GM19035 (cell line): ENCODE data around the gene OSCP1.

Experiments used
- ATAC-seq: cut with Tn5 transposase; IDR thresholded peaks from one replicate; pipeline ENCODE4 v1.9.1; 2021; ENCODE audit not compliant: unreplicated experiment

OSCP1 gene

DNA sequence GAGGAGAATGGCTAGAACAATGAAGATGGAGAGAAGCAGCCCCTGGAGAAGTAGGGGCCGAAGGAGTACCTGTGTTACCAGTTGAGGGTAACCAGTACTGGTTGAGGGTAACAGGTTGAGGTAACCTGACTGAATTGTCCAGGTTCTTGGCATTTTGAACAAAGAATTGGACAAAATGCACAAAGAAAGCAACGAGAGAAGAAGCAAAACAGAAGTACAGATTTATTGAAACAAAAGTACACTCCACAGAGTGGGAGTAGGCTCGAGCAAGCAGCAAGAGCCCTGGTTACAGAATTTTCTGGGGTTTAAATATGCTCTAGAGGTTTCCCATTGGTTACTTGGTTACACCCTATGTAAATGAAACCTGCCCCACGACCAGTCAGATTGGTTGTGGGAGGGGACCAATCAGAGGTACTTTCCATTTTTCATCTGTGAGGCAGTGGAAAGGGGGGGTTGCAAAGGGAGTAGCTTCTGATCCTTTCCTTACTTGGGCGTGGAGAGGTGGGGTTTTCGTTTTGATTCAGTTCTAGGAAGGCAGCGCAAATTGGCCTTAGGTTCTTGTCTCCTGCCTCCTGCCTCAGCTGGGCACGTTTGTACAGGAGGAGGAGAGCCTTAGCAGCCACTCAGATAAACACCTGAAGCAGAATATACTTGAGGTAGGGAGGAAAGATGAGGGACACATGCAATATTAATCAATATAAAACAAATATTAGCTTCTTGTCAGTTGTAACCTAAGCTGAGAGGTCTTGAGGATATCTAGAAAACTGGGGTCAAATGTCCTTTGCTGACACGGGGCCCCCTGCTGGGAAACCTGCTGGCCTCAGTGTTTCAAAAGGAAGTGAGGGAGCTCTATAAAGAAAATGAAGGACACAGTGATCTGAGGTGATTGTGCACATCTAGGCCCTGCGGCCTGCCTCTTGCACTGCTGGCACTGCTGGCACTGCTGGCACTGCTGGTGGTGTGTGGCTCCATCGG, 38.3 kb downstream of the OSCP1 start:
- ATAC-seq: no peak

DNA sequence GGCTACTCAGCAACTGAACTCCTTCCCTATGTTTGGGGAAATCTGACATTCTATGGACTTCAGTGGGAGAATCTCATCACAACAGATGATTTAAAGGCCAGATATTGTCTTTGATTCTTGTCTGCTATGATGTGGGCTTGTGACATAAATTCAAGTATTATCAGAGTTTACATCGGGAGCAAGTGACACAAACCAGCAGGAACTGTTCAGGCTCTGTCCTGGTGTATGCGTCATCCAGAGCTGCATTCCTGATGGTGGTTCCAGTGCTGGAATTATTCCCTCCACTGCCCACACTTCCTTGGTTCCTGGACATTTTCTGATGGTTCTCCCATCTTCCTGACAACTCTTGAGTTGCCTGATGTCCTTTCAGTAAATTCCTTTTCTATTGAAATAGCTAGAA, 41.8 kb downstream of the OSCP1 start:
- ATAC-seq: no peak

DNA sequence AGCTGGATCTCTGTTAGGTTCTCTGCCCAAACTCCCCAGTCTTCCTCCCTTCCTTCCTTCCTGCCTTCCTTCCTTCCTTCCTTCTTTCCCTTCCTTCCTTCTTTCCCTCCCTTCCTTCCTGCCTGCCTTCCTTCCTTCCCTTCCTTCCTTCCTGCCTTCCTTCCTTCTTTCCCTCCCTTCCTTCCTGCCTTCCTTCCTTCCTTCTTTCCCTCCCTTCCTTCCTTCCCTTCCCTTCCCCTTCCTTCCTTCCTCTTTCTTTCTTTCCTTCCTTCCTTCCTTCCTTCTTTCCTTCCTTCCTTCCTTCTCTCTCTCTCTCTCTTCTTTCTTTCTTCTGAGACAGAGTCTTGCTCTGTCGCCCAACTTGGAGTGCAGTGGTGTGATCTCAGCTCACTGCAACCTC, 43.8 kb downstream of the OSCP1 start:
- ATAC-seq: no peak

DNA sequence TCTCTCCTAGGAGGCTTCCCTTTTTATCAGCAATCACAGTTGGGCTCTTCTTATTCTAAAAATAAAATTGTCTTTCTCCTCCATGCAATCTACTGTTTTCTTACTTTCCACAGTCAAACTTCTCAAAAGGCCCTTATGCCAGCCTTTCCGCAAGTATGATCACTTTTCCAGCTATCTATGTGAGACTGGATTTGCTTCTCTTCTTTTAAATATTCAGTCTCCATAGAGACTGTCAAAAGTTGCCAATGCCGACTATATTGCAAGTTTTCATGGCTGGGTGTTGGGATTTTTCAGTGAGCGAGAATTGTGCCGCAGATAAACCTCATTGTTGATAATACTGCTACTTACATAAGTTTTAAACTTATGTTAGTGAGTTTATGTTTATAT, 47.8 kb downstream of the OSCP1 start:
- ATAC-seq: no peak

DNA sequence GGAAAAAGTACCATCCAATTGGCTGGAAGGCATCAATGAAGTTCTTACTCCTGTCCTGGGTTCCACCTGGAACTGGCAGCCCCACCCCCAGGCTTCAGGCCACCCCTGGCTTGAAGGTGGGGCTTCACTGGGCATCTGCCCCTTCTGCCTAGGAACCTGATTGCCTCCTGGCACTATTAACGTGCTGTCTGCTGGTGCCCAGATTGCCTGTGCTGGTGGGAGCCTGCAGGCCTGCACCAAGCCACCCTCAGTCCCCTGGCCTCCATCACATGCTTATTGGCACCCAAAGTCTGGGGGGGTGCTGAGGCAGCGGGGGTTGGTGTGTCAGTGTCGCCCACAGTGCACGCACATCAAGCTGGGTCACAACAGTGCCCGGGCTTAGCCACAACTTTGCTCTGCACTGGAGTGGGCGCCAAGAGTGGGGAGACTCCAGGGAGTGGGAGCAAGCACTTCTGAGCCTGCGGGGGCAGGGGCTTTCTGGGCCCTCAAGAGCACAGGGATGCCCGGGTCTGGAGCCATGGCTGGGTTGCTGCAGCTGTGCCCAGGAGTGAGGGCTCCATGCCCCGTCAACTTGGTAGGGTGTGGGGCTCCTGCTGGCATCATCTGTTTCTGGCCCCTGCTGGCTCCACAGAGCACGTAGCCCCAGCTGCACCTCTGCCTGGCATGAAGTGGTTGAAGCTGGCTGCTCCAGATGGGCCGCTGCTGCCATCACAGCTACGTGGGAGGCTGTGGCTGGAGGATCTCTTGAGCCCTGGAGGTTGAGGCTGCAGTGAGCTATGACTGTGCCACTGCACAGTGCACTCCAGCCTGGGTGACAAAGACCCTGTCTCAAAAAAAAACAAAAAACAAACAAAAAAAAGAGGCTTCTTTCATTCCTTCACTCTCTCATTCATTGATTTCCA, 48.4 kb downstream of the OSCP1 start:
- no peak for ATAC-seq

DNA sequence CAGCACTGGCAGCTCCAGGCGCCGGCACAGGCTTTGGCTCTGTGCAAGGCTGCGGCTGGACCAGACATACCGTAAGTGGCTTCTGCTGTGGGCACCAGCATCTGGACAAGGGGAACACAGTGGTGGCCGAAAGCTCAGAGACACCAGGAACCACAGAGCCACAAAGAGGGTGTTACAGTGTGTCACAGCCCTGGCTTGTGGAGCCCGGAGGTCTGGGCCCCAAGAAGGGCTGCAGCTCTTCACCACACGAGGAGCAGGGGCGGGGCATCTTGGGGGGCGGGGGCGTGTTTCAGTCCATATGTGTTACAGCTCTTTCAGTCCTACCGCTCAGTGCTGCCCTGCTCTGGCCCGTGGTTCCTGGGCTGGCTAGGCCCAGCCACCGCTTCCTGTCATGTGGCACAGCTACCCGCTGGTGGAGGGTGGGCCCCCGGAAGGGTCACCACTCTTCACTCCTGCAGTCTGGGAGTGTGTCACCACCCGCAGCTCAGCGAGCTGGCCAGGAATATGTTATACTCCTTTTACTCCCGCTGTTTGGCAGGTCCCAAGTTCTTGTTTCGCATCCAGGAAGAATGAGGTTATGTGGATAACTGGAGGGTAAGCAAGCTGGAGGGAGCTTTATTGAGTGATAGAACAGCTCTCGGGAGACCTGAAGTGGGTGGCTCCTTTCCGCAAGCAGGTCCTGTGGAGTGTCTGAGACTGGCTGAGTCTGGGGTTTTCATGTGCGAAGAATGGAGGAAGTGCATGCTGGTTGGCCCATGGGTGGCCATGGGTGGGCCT, 49.2 kb downstream of the OSCP1 start:
- peak; percentile 57 for ATAC-seq

DNA sequence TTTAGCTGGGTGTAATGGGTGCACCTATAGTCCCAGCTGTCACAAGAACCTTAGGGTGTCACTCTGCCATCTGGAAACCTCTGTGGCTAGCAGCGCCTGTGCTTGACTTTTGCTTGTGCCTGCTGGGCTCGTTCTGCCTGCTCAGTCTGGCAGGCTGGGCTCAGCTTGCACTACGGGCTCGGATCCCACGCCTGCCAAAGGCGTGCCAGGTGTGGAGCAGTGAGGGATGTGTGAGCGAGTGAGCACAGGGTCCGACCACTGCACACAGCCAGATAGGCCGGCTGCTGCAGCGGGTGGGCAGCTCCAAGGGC, 49.8 kb downstream of the OSCP1 start:
- no peak for ATAC-seq

DNA sequence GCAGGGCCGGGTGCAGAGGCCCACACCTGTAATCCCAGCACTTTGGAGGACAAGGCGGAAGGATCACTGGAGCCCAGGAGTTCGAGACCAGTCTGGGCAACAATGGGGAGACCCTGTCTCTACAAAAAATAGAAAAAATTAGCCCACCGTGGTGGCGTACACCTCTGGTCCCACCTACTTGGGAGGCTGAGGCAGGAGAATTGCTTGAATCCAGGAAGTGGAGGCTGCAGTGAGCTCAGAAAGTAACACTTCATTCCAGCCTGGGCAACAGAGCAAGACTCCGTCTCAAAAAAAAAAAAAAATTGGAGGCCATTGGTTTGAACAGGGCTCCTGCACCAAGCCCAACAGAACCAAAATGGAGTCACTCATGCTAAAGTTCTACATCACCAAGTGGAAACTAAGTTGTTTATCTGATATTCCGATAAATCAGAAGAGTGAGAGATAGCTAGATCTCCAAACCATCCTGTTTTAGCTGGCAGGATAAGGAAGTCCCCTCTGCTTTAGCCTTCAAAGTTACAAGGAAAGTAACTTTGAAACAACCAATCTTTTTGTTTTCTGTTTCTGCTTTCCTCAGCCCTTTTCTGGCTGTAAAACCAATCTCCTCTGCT, 51.8 kb downstream of the OSCP1 start:
- ATAC-seq: no peak

DNA sequence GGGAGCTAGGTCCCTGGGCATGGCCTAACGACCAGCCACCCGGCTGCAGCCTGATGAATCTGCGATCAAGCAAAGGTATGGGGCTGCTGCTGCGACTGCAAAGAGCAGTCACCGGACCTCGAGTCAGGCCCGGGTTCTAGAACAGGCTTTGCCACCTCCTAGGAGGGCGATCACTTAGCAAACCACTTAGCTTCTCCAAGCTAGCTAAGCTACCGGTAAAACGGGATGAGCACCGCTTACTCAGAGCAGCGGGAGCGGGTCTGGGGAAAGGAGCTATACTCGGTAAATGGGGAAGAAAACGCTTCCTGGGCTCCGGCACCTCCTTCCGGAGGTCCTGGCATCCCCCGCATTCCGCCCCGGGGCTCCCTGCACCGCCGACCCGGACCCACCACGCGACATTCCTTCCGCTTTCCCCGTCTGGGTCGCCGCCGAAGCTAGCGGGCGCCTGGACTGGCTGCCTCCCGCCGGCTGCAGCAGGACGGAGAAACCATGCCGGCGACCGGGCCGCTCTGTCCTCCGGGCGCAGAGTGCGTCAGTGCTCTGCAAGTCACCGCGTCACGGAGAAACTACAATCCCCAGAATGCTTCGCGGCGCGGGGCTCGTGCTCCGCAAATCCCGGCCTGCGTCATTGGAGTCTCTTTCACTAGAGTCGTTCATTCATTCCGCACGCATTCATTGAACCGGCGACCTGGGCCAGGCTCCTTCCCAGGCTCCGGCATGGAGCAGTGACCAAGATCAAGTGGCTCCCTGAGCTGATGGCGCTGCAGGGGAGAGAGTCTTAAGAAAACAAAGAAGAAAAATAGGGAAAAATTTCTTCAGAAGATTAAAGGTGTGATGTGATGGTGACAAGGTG, 52.6 kb downstream of the OSCP1 start, which contains the start of gene LSM10:
LSM10 (minus strand) TSS at position 531 of the 853 bp plus-strand sequence. CDS start 3,779 bp downstream, outside the sequence.
- ATAC-seq: peak; percentile 59

DNA sequence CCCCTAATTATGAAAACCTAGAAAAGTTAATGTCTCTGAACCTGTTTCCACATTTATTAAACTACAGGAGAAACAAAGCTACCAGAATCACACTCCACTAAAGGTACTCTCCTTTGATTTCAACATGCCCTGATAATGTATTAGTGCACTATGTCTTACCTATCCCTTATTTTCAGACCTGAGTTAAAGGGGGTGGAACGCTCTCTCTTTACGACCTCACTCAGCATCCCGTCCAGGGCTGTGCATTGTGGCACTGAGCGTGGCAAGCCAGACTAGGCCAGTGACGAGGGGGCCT, 53.2 kb downstream of the OSCP1 start:
- no peak for ATAC-seq

DNA sequence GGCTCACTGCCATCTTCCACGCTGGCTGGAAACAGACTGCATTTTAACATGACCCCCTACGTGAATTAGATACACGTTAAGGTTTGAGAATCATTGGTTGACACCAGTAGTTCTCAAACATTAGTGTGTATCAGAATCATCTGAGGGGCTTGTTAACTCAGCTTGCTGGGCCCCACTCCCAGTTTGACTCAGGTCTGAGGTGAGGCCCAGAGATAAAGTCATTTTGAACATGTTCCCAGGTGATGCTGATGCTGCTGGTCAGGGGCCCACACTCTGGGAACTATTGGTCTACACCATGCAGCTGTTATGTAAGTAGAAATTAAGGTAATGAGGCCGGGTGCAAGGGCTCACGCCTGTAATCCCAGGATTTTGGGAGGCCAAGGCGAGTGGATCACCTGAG, 53.9 kb downstream of the OSCP1 start:
- ATAC-seq: no peak

DNA sequence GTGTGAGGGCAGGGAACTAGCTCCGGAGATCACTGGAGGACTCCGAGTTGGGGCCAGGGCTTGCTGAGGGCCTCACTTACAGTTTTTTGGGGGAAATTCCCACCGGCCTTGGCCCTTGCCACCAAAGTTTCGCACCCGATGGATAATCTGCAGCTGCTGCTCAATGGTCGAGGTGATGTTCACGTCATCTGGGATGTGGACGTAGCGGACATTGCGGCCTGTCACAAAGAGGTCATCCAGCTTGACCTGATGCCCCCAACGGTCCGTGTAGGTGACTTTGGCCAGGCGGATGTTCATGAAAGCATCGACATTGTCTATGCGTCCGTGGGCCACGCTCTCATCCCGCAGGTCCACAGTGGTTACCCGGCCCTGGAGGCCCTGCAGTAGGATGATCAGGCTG, 56.6 kb downstream of the OSCP1 start:
- ATAC-seq: no peak

DNA sequence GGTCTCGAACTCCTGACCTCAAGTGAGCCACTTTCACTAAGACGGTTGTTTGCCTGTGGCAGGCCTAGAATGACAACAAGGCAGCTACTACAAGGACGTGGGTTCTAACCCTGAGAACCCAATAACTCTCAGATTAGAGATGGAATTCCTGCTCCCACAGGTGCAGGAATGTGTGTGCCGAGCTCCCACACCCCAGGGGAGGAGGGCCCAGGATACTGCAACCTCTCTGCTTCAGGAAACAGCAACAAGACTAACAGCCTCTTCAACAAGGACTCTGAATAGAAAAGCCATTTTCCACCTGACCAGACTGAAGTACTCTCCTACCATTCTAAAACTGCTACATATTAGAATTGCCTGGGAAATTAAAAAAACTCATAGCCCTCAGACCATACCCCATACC, 57.4 kb downstream of the OSCP1 start:
- no peak for ATAC-seq

DNA sequence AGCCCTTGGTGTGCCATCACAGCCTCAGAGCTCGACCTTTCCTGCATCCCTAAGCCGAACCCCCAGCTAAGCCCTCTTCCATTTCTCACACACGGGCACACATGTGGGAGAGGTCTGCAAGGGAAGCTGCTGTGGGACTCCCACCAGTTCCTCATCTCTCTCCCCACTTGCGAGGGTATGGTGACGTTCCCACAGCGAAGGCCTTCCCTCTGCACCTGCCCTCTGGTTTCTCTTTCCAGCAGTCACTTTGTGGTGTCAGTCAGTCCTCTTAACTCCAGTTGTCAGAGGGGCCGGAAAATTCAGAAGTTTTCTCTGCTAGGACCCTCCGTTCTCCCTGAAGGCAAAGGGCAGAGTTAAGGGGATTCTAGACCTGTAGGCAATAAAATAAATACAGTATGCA, 59.0 kb downstream of the OSCP1 start:
- ATAC-seq: no peak

DNA sequence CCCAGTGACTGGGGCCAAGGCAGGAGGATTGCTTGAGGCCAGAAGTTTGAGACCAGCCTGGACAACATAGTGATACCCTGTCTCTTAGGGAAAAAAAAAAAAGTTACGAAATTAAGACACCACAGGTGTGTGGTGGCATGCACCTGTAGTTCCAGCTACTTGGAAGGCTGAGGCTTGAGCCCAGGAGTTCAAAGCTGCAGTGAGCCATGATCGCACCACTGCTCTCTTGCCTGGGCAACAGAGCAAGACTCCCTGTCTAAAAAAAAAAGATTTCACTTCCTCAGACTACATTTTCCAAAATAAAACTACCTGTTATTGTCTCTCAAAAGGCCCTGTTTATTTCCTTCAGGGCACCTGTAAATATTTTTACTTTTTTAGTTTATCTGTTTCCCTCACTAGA, 59.8 kb downstream of the OSCP1 start:
- no peak for ATAC-seq

DNA sequence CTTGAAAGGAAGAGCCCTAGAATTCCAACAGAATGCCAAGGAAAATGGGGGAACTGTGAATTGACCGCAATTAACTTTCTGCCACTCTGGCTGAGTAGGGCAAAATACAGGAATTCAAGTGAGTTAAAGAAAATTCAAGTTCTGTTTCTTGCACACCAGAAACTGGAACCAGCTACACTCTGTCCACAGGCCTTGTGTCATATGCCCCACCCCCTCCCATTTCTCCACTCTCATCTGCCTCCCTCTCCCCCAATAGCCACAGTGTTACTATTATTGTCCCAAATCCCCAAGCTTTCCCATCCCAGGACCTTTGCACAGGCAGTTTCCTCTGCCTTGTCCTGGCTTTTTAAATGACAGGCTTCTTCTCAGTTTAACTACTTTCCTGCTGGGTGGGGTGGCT, 60.3 kb downstream of the OSCP1 start:
- ATAC-seq: no peak

DNA sequence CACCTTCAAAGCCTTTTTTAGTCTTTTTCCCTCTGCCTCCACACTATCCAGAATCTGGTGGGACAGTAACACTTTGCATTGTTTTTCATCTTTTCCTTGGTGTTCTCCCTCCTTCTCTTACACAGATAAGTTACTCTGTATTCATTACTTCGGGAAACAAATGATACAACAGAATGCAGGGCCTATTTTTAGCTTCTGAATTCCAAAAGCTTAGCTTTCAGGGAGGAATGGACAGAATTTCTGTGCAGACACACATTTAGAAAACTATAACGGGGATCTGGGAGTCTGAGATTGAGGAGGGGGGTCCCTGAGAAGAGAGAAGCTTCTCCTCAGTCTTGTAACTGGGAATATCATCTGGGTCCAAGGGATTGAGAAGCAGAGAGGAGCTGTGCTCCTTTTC, 61.0 kb downstream of the OSCP1 start:
- no peak for ATAC-seq

DNA sequence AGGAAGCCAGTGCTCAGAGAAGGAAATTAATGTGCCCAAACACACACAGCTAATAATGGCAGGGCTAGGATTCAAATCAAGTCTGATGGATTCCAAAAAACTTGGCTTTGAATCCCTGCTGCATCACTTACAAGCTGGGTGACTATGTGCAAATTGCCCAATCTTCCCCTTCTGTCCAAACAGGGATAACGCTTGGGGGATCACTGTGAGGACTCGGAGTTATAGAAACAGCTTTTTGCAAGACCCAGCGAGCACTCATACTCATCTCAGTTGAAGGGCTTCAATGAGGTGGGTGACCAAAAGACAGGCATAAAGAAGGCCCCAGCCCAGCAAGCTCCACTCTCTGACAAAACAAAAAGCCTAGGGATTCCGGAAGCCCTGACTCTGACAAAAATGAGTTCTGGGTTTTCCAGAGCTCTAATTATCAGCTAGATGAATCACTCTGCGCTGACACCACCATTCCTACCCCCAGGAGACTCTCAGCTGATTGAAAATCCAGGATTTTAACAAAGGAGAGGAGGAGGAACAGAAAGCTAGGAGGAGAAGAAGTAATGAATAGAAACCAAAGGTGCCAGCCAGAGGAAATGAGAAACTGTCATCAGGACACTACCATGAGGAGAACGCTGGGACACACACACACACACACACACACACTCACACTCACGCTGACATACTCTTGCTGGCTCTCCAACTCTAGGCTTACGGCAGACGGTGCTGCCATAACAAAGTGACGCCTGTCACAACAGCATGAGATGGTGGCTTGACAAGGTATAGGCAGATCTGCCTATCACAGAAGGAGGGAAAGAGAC, 62.9 kb downstream of the OSCP1 start:
- no peak for ATAC-seq
